ENCODE data around the gene BMERB1.

Gene BMERB1

GRCh38 chr16:15484662-15485061, 50.3 kb downstream of the BMERB1 start:
- no peak overlapping the region for H3K4me3 ChIP-seq (ENCODE audit: low read depth, low read length)
- in situ Hi-C loops (cut with HindIII; ENCODE audit: low sequenced_read_pairs), result loop anchor here (5.0 kb wide), 2 partner anchors 37 to 63 kb away; no protein-coding TSS in a partner anchor
- no peak for TF ChIP-seq CTCF (IDR thresholded peaks at IDR 0.05; ENCODE audit: low read depth, low read length, missing control alignments)
- DNase-seq (ENCODE audit: low read depth), result no peak

- no peak overlapping the region for H3K4me3 ChIP-seq (ENCODE audit: low read depth, low read length)
- TF ChIP-seq CTCF (IDR thresholded peaks at IDR 0.05; ENCODE audit: low read depth, low read length, missing control alignments), result no peak
- in situ Hi-C loops (cut with HindIII; ENCODE audit: low sequenced_read_pairs), result loop anchor here (5.0 kb wide), 2 partner anchors 38 to 62 kb away; no protein-coding TSS in a partner anchor
- no peak for DNase-seq (ENCODE audit: low read depth)
Observed at GRCh38 chr16:15485175-15485574, 50.8 kb downstream of the BMERB1 start.

GRCh38 chr16:15486661-15487060, 52.3 kb downstream of the BMERB1 start:
- DNase-seq (ENCODE audit: low read depth), result no peak
- no peak for TF ChIP-seq CTCF (IDR thresholded peaks at IDR 0.05; ENCODE audit: low read depth, low read length, missing control alignments)
- no peak overlapping the region for H3K4me3 ChIP-seq (ENCODE audit: low read depth, low read length)
- in situ Hi-C loops (cut with HindIII; ENCODE audit: low sequenced_read_pairs), result loop anchor here (5.0 kb wide), 2 partner anchors 39 to 61 kb away; no protein-coding TSS in a partner anchor

- no peak for TF ChIP-seq CTCF (IDR thresholded peaks at IDR 0.05; ENCODE audit: low read depth, low read length, missing control alignments)
- in situ Hi-C loops (cut with HindIII; ENCODE audit: low sequenced_read_pairs), result loop anchor here (5.0 kb wide), 2 partner anchors 40 to 60 kb away; no protein-coding TSS in a partner anchor
- no peak for DNase-seq (ENCODE audit: low read depth)
- H3K4me3 ChIP-seq (ENCODE audit: low read depth, low read length), result no peak overlapping the region
Observed at GRCh38 chr16:15487336-15488284, 53.2 kb downstream of the BMERB1 start.

- in situ Hi-C loops (cut with HindIII; ENCODE audit: low sequenced_read_pairs), result loop anchor here (5.0 kb wide), 2 partner anchors 42 to 58 kb away; no protein-coding TSS in a partner anchor
- no peak for TF ChIP-seq CTCF (IDR thresholded peaks at IDR 0.05; ENCODE audit: low read depth, low read length, missing control alignments)
- DNase-seq (ENCODE audit: low read depth), result no peak
- no peak overlapping the region for H3K4me3 ChIP-seq (ENCODE audit: low read depth, low read length)
Observed at GRCh38 chr16:15489016-15489415, 54.6 kb downstream of the BMERB1 start.

- TF ChIP-seq CTCF (IDR thresholded peaks at IDR 0.05; ENCODE audit: low read depth, low read length, missing control alignments), result no peak
- in situ Hi-C loops (cut with HindIII; ENCODE audit: low sequenced_read_pairs), result no loop called here
- no peak overlapping the region for H3K4me3 ChIP-seq (ENCODE audit: low read depth, low read length)
- DNase-seq (ENCODE audit: low read depth), result no peak
Observed at GRCh38 chr16:15490123-15490711, 55.8 kb downstream of the BMERB1 start.
